Ectodermal cell (in vitro differentiated cells): Measurements from ENCODE around the gene FEM1C.

Source experiments
- H3K27ac ChIP-seq: 2 replicates; pipeline ENCODE4 v1.7.0; 2013; ENCODE audit warnings: mild to moderate bottlenecking, low read depth, low read length; ENCODE audit not compliant: insufficient read depth, poor library complexity, severe bottlenecking
- H3K27me3 ChIP-seq: 2 replicates; pipeline ENCODE4 v1.7.0; 2013; ENCODE audit warnings: mild to moderate bottlenecking, low read length; ENCODE audit not compliant: insufficient read depth, control insufficient read depth, poor library complexity, severe bottlenecking
- H3K36me3 ChIP-seq: one replicate; pipeline ENCODE4 v1.7.0; 2013; ENCODE audit warnings: low read length; ENCODE audit not compliant: control insufficient read depth, insufficient read depth
- H3K4me1 ChIP-seq: one replicate; pipeline ENCODE4 v1.7.0; 2013; ENCODE audit warnings: low read length; ENCODE audit not compliant: control insufficient read depth, insufficient read depth
- H3K4me3 ChIP-seq: 2 replicates; pipeline ENCODE4 v1.7.0; 2013; ENCODE audit warnings: low read depth, low read length, control low read depth; ENCODE audit not compliant: insufficient read depth
- H3K9me3 ChIP-seq: 2 replicates; pipeline ENCODE4 v1.7.0; 2013; ENCODE audit warnings: mild to moderate bottlenecking, low read length, moderate library complexity; ENCODE audit not compliant: control insufficient read depth
- WGBS, 2 experiments: methylation state at CpG; one replicate each; pipeline ENCODE4 v1.1.7; 2013; ENCODE audit warnings: missing lambda C conversion rate in 2 of 2; 5-methylcytosine and 5-hydroxymethylcytosine counted together

The FEM1C gene

GRCh38 chr5:115501464-115502210 lies 42.9 kb downstream of the FEM1C start:
- no peaks in the 10 kb centered on the region for H3K27me3 ChIP-seq
- no peak overlapping the region for H3K4me3 ChIP-seq
- H3K9me3 ChIP-seq: no peaks in the 10 kb centered on the region
- H3K36me3 ChIP-seq: no peaks in the 10 kb centered on the region
- 58 to 74% methylated on average over 2 to 3 of the region's 3 CpGs for WGBS, 2 experiments
- no peak overlapping the region for H3K27ac ChIP-seq
- no peaks in the 10 kb centered on the region for H3K4me1 ChIP-seq

- no peaks in the 10 kb centered on the region for H3K4me1 ChIP-seq
- no peaks in the 10 kb centered on the region for H3K27me3 ChIP-seq
- H3K27ac ChIP-seq: no peak overlapping the region
- H3K36me3 ChIP-seq: no peaks in the 10 kb centered on the region
- no peaks in the 10 kb centered on the region for H3K9me3 ChIP-seq
- H3K4me3 ChIP-seq: no peak overlapping the region
These were observed 44.4 kb downstream of the FEM1C start for GRCh38 chr5:115500225-115500624.

- no peak overlapping the region for H3K4me3 ChIP-seq
- no peak overlapping the region for H3K27ac ChIP-seq
- H3K27me3 ChIP-seq: no peaks in the 10 kb centered on the region
- no peaks in the 10 kb centered on the region for H3K36me3 ChIP-seq
- H3K9me3 ChIP-seq: no peaks in the 10 kb centered on the region
- 92 to 93% methylated on average over 4 to 5 of the region's 5 CpGs for whole genome bisulfite sequencing, 2 experiments
- H3K4me1 ChIP-seq: no peaks in the 10 kb centered on the region
These were observed 47.5 kb downstream of the FEM1C start for GRCh38 chr5:115496936-115497576.

- Histone ChIP-seq H3K36me3 (no peaks in the 10 kb centered on the region), H3K4me1 (no peaks in the 10 kb centered on the region), H3K27ac (no peak overlapping the region), H3K27me3 (no peaks in the 10 kb centered on the region), H3K4me3 (no peak overlapping the region), H3K9me3 (no peaks in the 10 kb centered on the region)
- WGBS, 2 experiments: 85 to 89% methylated on average over 6 of the region's 6 CpGs
These were observed 49.8 kb downstream of the FEM1C start for GRCh38 chr5:115494570-115495289.

- H3K9me3 ChIP-seq: no peaks in the 10 kb centered on the region
- no peaks in the 10 kb centered on the region for H3K27me3 ChIP-seq
- no peak overlapping the region for H3K4me3 ChIP-seq
- no peak overlapping the region for H3K27ac ChIP-seq
- peaks cover 3% of the 10 kb centered on the region for H3K4me1 ChIP-seq
- 92 to 96% methylated on average over 2 of the region's 2 CpGs for WGBS, 2 experiments
- no peaks in the 10 kb centered on the region for H3K36me3 ChIP-seq
These were observed 54.0 kb downstream of the FEM1C start for GRCh38 chr5:115490596-115490995.

GRCh38 chr5:115489733-115490132 lies 54.8 kb downstream of the FEM1C start:
- no peak overlapping the region for H3K27ac ChIP-seq
- H3K4me3 ChIP-seq: no peak overlapping the region
- peaks cover 3% of the 10 kb centered on the region for H3K4me1 ChIP-seq
- no peaks in the 10 kb centered on the region for H3K36me3 ChIP-seq
- H3K27me3 ChIP-seq: no peaks in the 10 kb centered on the region
- no peaks in the 10 kb centered on the region for H3K9me3 ChIP-seq

GRCh38 chr5:115487756-115488155 lies 56.8 kb downstream of the FEM1C start:
- no peak overlapping the region for H3K4me3 ChIP-seq
- H3K27ac ChIP-seq: no peak overlapping the region
- H3K9me3 ChIP-seq: no peaks in the 10 kb centered on the region
- H3K27me3 ChIP-seq: no peaks in the 10 kb centered on the region
- H3K4me1 ChIP-seq: peaks cover 3% of the 10 kb centered on the region
- no peaks in the 10 kb centered on the region for H3K36me3 ChIP-seq

- Histone ChIP-seq H3K36me3 (no peaks in the 10 kb centered on the region), H3K9me3 (no peaks in the 10 kb centered on the region), H3K27ac (no peak overlapping the region), H3K4me3 (no peak overlapping the region), H3K4me1 (peaks cover 3% of the 10 kb centered on the region), H3K27me3 (no peaks in the 10 kb centered on the region)
- WGBS, 2 experiments: 79 to 85% methylated on average over 4 of the region's 4 CpGs
These were observed 57.4 kb downstream of the FEM1C start for GRCh38 chr5:115487168-115487567.

- Histone ChIP-seq H3K4me3 (no peak overlapping the region), H3K9me3 (no peaks in the 10 kb centered on the region), H3K27me3 (no peaks in the 10 kb centered on the region), H3K27ac (no peak overlapping the region), H3K36me3 (no peaks in the 10 kb centered on the region), H3K4me1 (peaks cover 3% of the 10 kb centered on the region)
- 65 to 71% methylated on average over 2 of the region's 2 CpGs for WGBS, 2 experiments
These were observed 57.8 kb downstream of the FEM1C start for GRCh38 chr5:115486728-115487127.

- Histone ChIP-seq H3K4me3 (no peak overlapping the region), H3K36me3 (no peaks in the 10 kb centered on the region), H3K27ac (no peak overlapping the region), H3K4me1 (peaks cover 3% of the 10 kb centered on the region), H3K9me3 (no peaks in the 10 kb centered on the region), H3K27me3 (no peaks in the 10 kb centered on the region)
- WGBS, 2 experiments: 92 to 96% methylated on average over 4 of the region's 4 CpGs
These were observed 60.2 kb downstream of the FEM1C start for GRCh38 chr5:115484368-115484767.
